IMR-90 (cell line): ENCODE results near the gene RNF113A. TPM values are rescaled to one million over a fixed set of nuclear protein-coding genes. Genes with fewer than 3 reads are reported as not detected.

Experiments
- ATAC-seq: fragments of 200-7000 bp; cut with Tn5 transposase; 2 replicates; pipeline ENCODE4 v1.9.1; 2020; ENCODE audit warnings: low read depth, mild to moderate bottlenecking, moderate library complexity
- BruUV-seq: library from RNA; stranded (reverse); fragments of 400-500 nt; replicated peaks from 2 replicates; lab custom pipeline; 2021; lab: Mats Ljungman, UMichigan
- CTCF ChIA-PET: fragments of 300-600 bp; formaldehyde crosslinking; extraction: SDS; loops from one replicate; lab custom pipeline; 2021; ENCODE audit warnings: antibody characterized with exemption; lab: Yijun Ruan, JAX
- POLR2A ChIA-PET: fragments of 300-600 bp; sonication (Branson Sonifier 250); formaldehyde crosslinking; loops from one replicate; lab custom pipeline; 2022; ENCODE audit warnings: antibody characterized with exemption; ENCODE audit not compliant: unreplicated experiment; lab: Charles Lee
- DNase-seq: peaks from one replicate; pipeline ENCODE4 v3.0.0; 2013
- H2AFZ ChIP-seq: replicated peaks from 2 replicates; pipeline ENCODE3; 2013; ENCODE audit warnings: low read length, mild to moderate bottlenecking; ENCODE audit not compliant: poor library complexity
- H2AK5ac ChIP-seq: 2 replicates; pipeline ENCODE4 v1.6.1; 2013; ENCODE audit warnings: low read depth, low read length, inconsistent platforms
- H2AK9ac ChIP-seq: replicated peaks from 2 replicates; pipeline ENCODE3; 2013; ENCODE audit warnings: mild to moderate bottlenecking, low read depth, low read length, moderate library complexity; ENCODE audit not compliant: poor library complexity
- H2BK120ac ChIP-seq: 2 replicates; pipeline ENCODE4 v1.6.1; 2013; ENCODE audit warnings: low read depth, low read length, inconsistent platforms
- H2BK15ac ChIP-seq: 3 replicates; pipeline ENCODE4 v1.6.1; 2013; ENCODE audit warnings: low read depth, low read length, inconsistent platforms
- H2BK20ac ChIP-seq: 2 replicates; pipeline ENCODE4 v1.6.1; 2013; ENCODE audit warnings: low read depth, mild to moderate bottlenecking, inconsistent platforms, low read length, moderate library complexity
- H2BK5ac ChIP-seq: 2 replicates; pipeline ENCODE4 v1.6.1; 2013; ENCODE audit warnings: mild to moderate bottlenecking, low read depth, low read length, inconsistent platforms; ENCODE audit not compliant: poor library complexity, severe bottlenecking
- H3K14ac ChIP-seq: replicated peaks from 2 replicates; pipeline ENCODE4 v1.6.1; 2013; ENCODE audit warnings: low read depth, low read length, inconsistent platforms
- H3K18ac ChIP-seq: 2 replicates; pipeline ENCODE4 v1.6.1; 2013; ENCODE audit warnings: low read depth, low read length, control low read depth
- H3K23ac ChIP-seq: 2 replicates; pipeline ENCODE4 v1.6.1; 2013; ENCODE audit warnings: low read depth, low read length, inconsistent platforms
- H3K27ac ChIP-seq: 2 replicates; pipeline ENCODE4 v1.5.1; 2013; ENCODE audit warnings: mild to moderate bottlenecking, control low read depth, low read length; ENCODE audit not compliant: insufficient read depth
- H3K27me3 ChIP-seq: 2 replicates; pipeline ENCODE4 v1.6.1; 2013; ENCODE audit warnings: low read length; ENCODE audit not compliant: control insufficient read depth, insufficient read depth
- H3K36me3 ChIP-seq: 2 replicates; pipeline ENCODE4 v1.6.1; 2013; ENCODE audit warnings: low read length, mixed read lengths; ENCODE audit not compliant: control insufficient read depth, insufficient read depth
- H3K4ac ChIP-seq: 2 replicates; pipeline ENCODE4 v1.6.1; 2013; ENCODE audit warnings: low read depth, low read length, inconsistent platforms
- H3K4me1 ChIP-seq: 2 replicates; pipeline ENCODE4 v1.6.1; 2013; ENCODE audit warnings: low read length, mixed read lengths; ENCODE audit not compliant: control insufficient read depth, insufficient read depth
- H3K4me2 ChIP-seq: 2 replicates; pipeline ENCODE4 v1.6.1; 2013; ENCODE audit warnings: low read depth, mild to moderate bottlenecking, control low read depth, low read length, moderate library complexity
- H3K4me3 ChIP-seq: 2 replicates; pipeline ENCODE4 v1.5.1; 2013; ENCODE audit warnings: low read depth, mild to moderate bottlenecking, control low read depth, low read length, moderate library complexity; ENCODE audit not compliant: insufficient read depth
- H3K56ac ChIP-seq: 2 replicates; pipeline ENCODE4 v1.6.1; 2013; ENCODE audit warnings: low read length, inconsistent platforms; ENCODE audit not compliant: insufficient read depth; ENCODE audit errors: extremely low read depth
- H3K79me1 ChIP-seq, 2 experiments: 2 replicates each; pipeline ENCODE4 v1.6.1; 2013; ENCODE audit warnings: low read length in 2 of 2, inconsistent platforms in 1 of 2, low read depth in 1 of 2
- H3K9ac ChIP-seq: 2 replicates; pipeline ENCODE4 v1.6.1; 2013; ENCODE audit warnings: low read depth, low read length, control low read depth
- H3K9me1 ChIP-seq: 2 replicates; pipeline ENCODE4 v1.6.1; 2013; ENCODE audit warnings: low read length, inconsistent platforms; ENCODE audit not compliant: insufficient read depth
- H3K9me3 ChIP-seq: 2 replicates; pipeline ENCODE4 v1.6.1; 2013; ENCODE audit warnings: low read length; ENCODE audit not compliant: control insufficient read depth, insufficient read depth
- H4K20me1 ChIP-seq: 2 replicates; pipeline ENCODE4 v1.6.1; 2013; ENCODE audit warnings: low read length, inconsistent platforms; ENCODE audit not compliant: insufficient read depth
- H4K5ac ChIP-seq: 2 replicates; pipeline ENCODE4 v1.6.1; 2013; ENCODE audit warnings: mild to moderate bottlenecking, low read depth, low read length, control low read depth
- H4K8ac ChIP-seq, 2 experiments: 2 replicates each; pipeline ENCODE4 v1.6.1; 2013; ENCODE audit warnings: low read depth in 2 of 2, low read length in 2 of 2, control low read depth in 1 of 2, inconsistent platforms in 1 of 2
- H4K91ac ChIP-seq: 2 replicates; pipeline ENCODE4 v1.6.1; 2013; ENCODE audit warnings: low read depth, low read length, inconsistent platforms; ENCODE audit not compliant: insufficient read depth
- BHLHE40 ChIP-seq: fragments of 150-350 bp; IDR thresholded peaks from 2 replicates; pipeline ENCODE4 v1.6.1; 2016; ENCODE audit warnings: mild to moderate bottlenecking, low read depth, low read length
- CEBPB ChIP-seq: IDR thresholded peaks from 2 replicates; pipeline ENCODE4 v1.6.1; 2012; ENCODE audit warnings: low read depth, low read length, improper control_type of control experiment
- CHD1 ChIP-seq: IDR thresholded peaks from 2 replicates; pipeline ENCODE4 v1.6.1; 2012; ENCODE audit warnings: low read depth, low read length, improper control_type of control experiment
- ELK1 ChIP-seq: fragments of 150-350 bp; IDR thresholded peaks from 2 replicates; pipeline ENCODE4 v1.6.1; 2016; ENCODE audit warnings: low read depth, mild to moderate bottlenecking, low read length, moderate library complexity, borderline replicate concordance
- FOS ChIP-seq: fragments of 150-350 bp; IDR thresholded peaks from 2 replicates; pipeline ENCODE4 v1.6.1; 2016; ENCODE audit warnings: low read depth, low read length
- MAFK ChIP-seq: IDR thresholded peaks from 2 replicates; pipeline ENCODE4 v1.6.1; 2012; ENCODE audit warnings: low read depth, low read length, improper control_type of control experiment
- MAZ ChIP-seq: IDR thresholded peaks from 2 replicates; pipeline ENCODE4 v1.6.1; 2012; ENCODE audit warnings: low read depth, mild to moderate bottlenecking, low read length, improper control_type of control experiment, moderate library complexity, borderline replicate concordance
- MXI1 ChIP-seq: IDR thresholded peaks from 2 replicates; pipeline ENCODE4 v1.6.1; 2012; ENCODE audit warnings: low read depth, mild to moderate bottlenecking, low read length, moderate library complexity, borderline replicate concordance
- NFE2L2 ChIP-seq: fragments of 150-350 bp; IDR thresholded peaks from 2 replicates; pipeline ENCODE4 v1.6.1; 2016; ENCODE audit warnings: low read depth, mild to moderate bottlenecking, low read length
- POLR2A ChIP-seq: IDR thresholded peaks from 2 replicates; pipeline ENCODE4 v1.6.1; 2012; ENCODE audit warnings: mild to moderate bottlenecking, low read depth, low read length
- RAD21 ChIP-seq: IDR thresholded peaks from 2 replicates; pipeline ENCODE4 v1.6.1; 2012; ENCODE audit warnings: low read length, improper control_type of control experiment
- RFX5 ChIP-seq: IDR thresholded peaks from 2 replicates; pipeline ENCODE4 v1.8.0; 2012; ENCODE audit warnings: low read depth, mild to moderate bottlenecking, low read length, moderate library complexity
- SMC3 ChIP-seq: fragments of 150-350 bp; IDR thresholded peaks from 2 replicates; pipeline ENCODE4 v1.6.1; 2016; ENCODE audit warnings: low read depth, mild to moderate bottlenecking, antibody characterized with exemption, low read length, moderate library complexity
- WGBS, 2 experiments: methylation state at CpG; one replicate each; pipeline versions ENCODE4 v1.1.5 to v1.1.7; 2013; ENCODE audit warnings: missing lambda C conversion rate in 2 of 2; ENCODE audit not compliant: insufficient read length in 1 of 2; ENCODE audit errors: extremely low coverage in 2 of 2; 5-methylcytosine and 5-hydroxymethylcytosine counted together
- dilution Hi-C: fragments of 300-500 bp; cut with HindIII; formaldehyde crosslinking; loops from one replicate; pipeline ENCODE4 v1.14.3; 2018; ENCODE audit warnings: low sequenced_read_pairs; ENCODE audit not compliant: unreplicated experiment
- in situ Hi-C: fragments of 300-500 bp; cut with MboI; formaldehyde crosslinking; loops from 3 replicates; pipeline ENCODE4 v1.14.3; 2019; ENCODE audit warnings: low sequenced_read_pairs, inconsistent platforms, mixed read lengths
- intact Hi-C: fragments of 100-400 bp; cut with micrococcal nuclease; formaldehyde crosslinking; loops from 2 replicates; pipeline ENCODE4 v1.10.0; 2022
- polyA plus RNA-seq, 3 experiments: library from polyadenylated mRNA; depleted of rRNA; stranded (reverse); fragments of >200 nt; gene quantifications; 2 replicates each; pipeline ENCODE4 v1.2.3, GENCODE V29; 2012; ENCODE audit warnings: low replicate concordance in 1 of 3
- total RNA-seq: library from RNA; depleted of rRNA; stranded (reverse); fragments of >200 nt; gene quantifications from 2 replicates; pipeline ENCODE4 v1.2.3, GENCODE V29; 2012

Gene RNF113A
- total and polyA plus RNA-seq, 2 of the 4 experiments (the other 2 are of a cell fraction): 16.5 to 17.0 TPM

- BruUV-seq: no TSS peak
- intact Hi-C loops: no loop called here
Observed at GRCh38 chrX:119900976-119901375, 29.4 kb upstream of the RNF113A start.

More at GRCh38 chrX:119900976-119901375, 29.4 kb upstream of the RNF113A start:
- DNase-seq (no peak), ATAC-seq (no peak)
- no CpG with 5 or more reads among the region's 1 CpG for WGBS, 2 experiments
- Histone ChIP-seq H3K4me2 (no peak overlapping the region), H3K4me3 (no peak overlapping the region), H3K9ac (no peak overlapping the region), H2BK20ac (no peak overlapping the region), H3K9me3 (no peaks in the 10 kb centered on the region), H3K18ac (no peak overlapping the region), H4K20me1 (no peaks in the 10 kb centered on the region), H3K27ac (no peak overlapping the region), H2BK5ac (no peak overlapping the region), H3K23ac (no peak overlapping the region), H3K4me1 (no peaks in the 10 kb centered on the region), H3K4ac (no peak overlapping the region), H4K5ac (no peak overlapping the region), H3K27me3 (no peaks in the 10 kb centered on the region), H2BK120ac (no peak overlapping the region), H3K56ac (no peak overlapping the region), H3K14ac (no peak overlapping the region), H2AK5ac (no peak overlapping the region), H3K79me1 (no peaks in the 10 kb centered on the region), H2AK9ac (no peak overlapping the region), H3K36me3 (no peaks in the 10 kb centered on the region), H3K9me1 (no peaks in the 10 kb centered on the region), H4K91ac (no peak overlapping the region), H2BK15ac (no peak overlapping the region), H4K8ac (no peak overlapping the region), H2AFZ (no peak overlapping the region)
- CTCF ChIA-PET: interaction anchor here (0.5 kb wide), 1 partner anchor 222 kb away, joined by 4 read pairs; no protein-coding TSS in a partner anchor
- dilution Hi-C loops (no loop called here), in situ Hi-C loops (no loop called here)
- no peak for TF ChIP-seq NFE2L2
- no peak for TF ChIP-seq MAFK
- no peak for TF ChIP-seq CEBPB
- TF ChIP-seq MAZ: no peak
- TF ChIP-seq RAD21: no peak
- TF ChIP-seq ELK1: no peak
- TF ChIP-seq MXI1: no peak
- TF ChIP-seq SMC3: no peak
- no peak for TF ChIP-seq FOS
- TF ChIP-seq RFX5: no peak
- TF ChIP-seq BHLHE40: no peak
- TF ChIP-seq CHD1: no peak
- no peak for TF ChIP-seq POLR2A
- POLR2A ChIA-PET: no interaction called here
